ENCODE measurements around the gene ADAMTS12. TPM values are rescaled to one million over a fixed set of nuclear protein-coding genes. Genes with fewer than 3 reads are reported as not detected.

The ADAMTS12 gene
- total RNA-seq, 1 donor: 6.9 TPM

DNA sequence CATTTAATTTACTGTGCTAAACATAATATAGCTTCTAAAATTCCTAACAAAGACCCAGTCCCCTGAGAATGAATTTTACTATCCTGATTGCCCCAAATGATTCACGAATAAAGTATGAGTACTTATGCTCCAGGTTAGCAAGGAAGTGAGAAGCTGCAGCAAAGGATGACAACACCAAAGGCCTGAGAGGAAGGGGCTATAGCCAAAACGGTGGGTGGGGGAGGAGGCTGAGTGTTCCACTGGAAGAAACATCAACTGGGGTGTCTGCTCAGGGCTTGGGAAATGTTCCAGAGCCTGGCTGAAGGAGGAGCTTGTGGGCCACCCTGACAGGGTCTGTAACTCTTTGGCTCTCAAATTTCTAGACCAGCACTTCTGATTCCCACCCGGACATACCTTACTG lies 157.3 kb downstream of the ADAMTS12 start:
- H3K27ac ChIP-seq (ENCODE audit: low read depth, low read length): peak overlapping the region; percentile 5
- H3K4me3 ChIP-seq (ENCODE audit: insufficient read depth, low read length): no peak overlapping the region
- no peaks in the 10 kb centered on the region for H3K9me3 ChIP-seq (ENCODE audit: low read depth, low read length)
- peaks cover 3% of the 10 kb centered on the region for H3K79me2 ChIP-seq (ENCODE audit: insufficient read depth, low read length)
- no peaks in the 10 kb centered on the region for H3K27me3 ChIP-seq (ENCODE audit: insufficient read depth, low read length)
- DNase-seq (ENCODE audit: insufficient read length, low spot score, missing footprints): no peak
- no peaks in the 10 kb centered on the region for H3K36me3 ChIP-seq (ENCODE audit: insufficient read depth, low read length)
- no peak overlapping the region for H2AFZ ChIP-seq (ENCODE audit: low read length)
- peaks cover 27% of the 10 kb centered on the region for H3K4me1 ChIP-seq (ENCODE audit: insufficient read depth, low read length)
- H3K4me2 ChIP-seq (ENCODE audit: insufficient read depth, low read length): peak overlapping the region; percentile 18
- H4K20me1 ChIP-seq (ENCODE audit: insufficient read depth, low read length): no peaks in the 10 kb centered on the region
- TF ChIP-seq, protein P1, sequence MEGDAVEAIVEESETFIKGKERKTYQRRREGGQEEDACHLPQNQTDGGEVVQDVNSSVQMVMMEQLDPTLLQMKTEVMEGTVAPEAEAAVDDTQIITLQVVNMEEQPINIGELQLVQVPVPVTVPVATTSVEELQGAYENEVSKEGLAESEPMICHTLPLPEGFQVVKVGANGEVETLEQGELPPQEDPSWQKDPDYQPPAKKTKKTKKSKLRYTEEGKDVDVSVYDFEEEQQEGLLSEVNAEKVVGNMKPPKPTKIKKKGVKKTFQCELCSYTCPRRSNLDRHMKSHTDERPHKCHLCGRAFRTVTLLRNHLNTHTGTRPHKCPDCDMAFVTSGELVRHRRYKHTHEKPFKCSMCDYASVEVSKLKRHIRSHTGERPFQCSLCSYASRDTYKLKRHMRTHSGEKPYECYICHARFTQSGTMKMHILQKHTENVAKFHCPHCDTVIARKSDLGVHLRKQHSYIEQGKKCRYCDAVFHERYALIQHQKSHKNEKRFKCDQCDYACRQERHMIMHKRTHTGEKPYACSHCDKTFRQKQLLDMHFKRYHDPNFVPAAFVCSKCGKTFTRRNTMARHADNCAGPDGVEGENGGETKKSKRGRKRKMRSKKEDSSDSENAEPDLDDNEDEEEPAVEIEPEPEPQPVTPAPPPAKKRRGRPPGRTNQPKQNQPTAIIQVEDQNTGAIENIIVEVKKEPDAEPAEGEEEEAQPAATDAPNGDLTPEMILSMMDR (IDR thresholded peaks at IDR 0.05; ENCODE audit: extremely low read depth, low read depth, low read length): no peak

DNA sequence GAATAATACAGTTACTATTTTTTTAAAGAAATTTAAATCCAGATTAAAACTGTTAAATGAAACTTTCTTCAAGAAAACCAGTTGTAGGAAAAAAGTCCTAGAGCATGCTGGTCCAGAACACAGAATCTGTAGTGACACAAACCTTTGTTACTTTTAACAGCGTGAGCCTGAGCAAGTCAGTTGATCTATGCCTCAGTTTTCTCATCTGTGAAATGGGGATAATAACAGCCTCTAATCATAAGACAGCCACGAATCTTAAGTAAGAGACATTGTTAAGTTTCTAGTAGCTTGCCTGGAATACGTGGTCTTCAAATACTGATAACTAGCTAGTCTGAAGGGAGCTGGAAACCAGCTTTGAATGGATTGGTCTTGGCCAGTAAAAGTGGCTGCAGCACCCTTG lies 158.6 kb downstream of the ADAMTS12 start:
- DNase-seq (ENCODE audit: insufficient read length, low spot score, missing footprints): no peak
- H3K79me2 ChIP-seq (ENCODE audit: insufficient read depth, low read length): peaks cover 3% of the 10 kb centered on the region
- no peak overlapping the region for H3K4me2 ChIP-seq (ENCODE audit: insufficient read depth, low read length)
- H2AFZ ChIP-seq (ENCODE audit: low read length): no peak overlapping the region
- TF ChIP-seq, protein P1 (IDR thresholded peaks at IDR 0.05; ENCODE audit: extremely low read depth, low read depth, low read length): no peak
- peaks cover 28% of the 10 kb centered on the region for H3K4me1 ChIP-seq (ENCODE audit: insufficient read depth, low read length)
- H3K4me3 ChIP-seq (ENCODE audit: insufficient read depth, low read length): no peak overlapping the region
- no peaks in the 10 kb centered on the region for H3K27me3 ChIP-seq (ENCODE audit: insufficient read depth, low read length)
- H3K27ac ChIP-seq (ENCODE audit: low read depth, low read length): no peak overlapping the region
- peaks cover 4% of the 10 kb centered on the region for H4K20me1 ChIP-seq (ENCODE audit: insufficient read depth, low read length)
- no peaks in the 10 kb centered on the region for H3K36me3 ChIP-seq (ENCODE audit: insufficient read depth, low read length)
- H3K9me3 ChIP-seq (ENCODE audit: low read depth, low read length): no peaks in the 10 kb centered on the region

DNA sequence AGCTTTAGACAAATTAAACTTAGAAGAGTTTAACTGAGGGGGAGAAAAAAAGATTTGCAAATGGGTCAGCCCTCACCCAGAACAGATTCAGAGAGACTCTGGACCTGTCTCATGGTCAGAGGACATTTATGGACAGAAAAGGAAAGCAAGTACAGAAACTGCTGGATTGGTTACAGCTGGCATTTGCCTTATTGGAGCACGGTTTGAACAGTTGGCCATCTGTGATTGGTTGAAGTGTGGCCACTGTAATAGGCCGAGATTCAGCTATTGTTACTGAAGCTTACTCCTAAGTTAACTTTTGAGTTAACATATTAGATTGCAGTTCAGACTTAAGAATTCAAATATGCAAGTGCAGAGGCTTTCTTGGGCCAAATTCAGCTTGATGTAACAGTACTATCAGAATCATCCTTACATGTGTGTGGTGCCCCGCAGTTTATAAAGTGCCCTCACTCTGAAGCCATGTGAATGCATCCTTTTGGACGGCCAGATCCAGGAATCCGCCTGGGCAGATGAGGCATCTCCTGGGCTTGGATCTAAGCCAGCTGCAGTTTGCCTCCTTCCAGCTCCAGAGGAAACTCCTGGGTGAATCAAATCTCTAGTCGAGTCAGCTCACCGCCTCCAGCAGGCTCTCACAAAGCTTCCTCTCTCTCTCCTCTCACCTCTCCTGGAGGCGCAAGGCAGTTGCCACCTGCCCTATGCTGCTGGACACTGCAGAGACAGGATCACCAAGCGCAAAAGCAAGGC lies 165.2 kb downstream of the ADAMTS12 start:
- no peak overlapping the region for H3K4me3 ChIP-seq (ENCODE audit: insufficient read depth, low read length)
- no peak overlapping the region for H3K4me2 ChIP-seq (ENCODE audit: insufficient read depth, low read length)
- H3K4me1 ChIP-seq (ENCODE audit: insufficient read depth, low read length): peaks cover 27% of the 10 kb centered on the region
- TF ChIP-seq, protein P1 (IDR thresholded peaks at IDR 0.05; ENCODE audit: extremely low read depth, low read depth, low read length): no peak
- no peaks in the 10 kb centered on the region for H3K9me3 ChIP-seq (ENCODE audit: low read depth, low read length)
- H3K36me3 ChIP-seq (ENCODE audit: insufficient read depth, low read length): no peaks in the 10 kb centered on the region
- H2AFZ ChIP-seq (ENCODE audit: low read length): no peak overlapping the region
- peak overlapping the region; percentile 65 for H3K27ac ChIP-seq (ENCODE audit: low read depth, low read length)
- H4K20me1 ChIP-seq (ENCODE audit: insufficient read depth, low read length): peaks cover 4% of the 10 kb centered on the region
- H3K79me2 ChIP-seq (ENCODE audit: insufficient read depth, low read length): no peaks in the 10 kb centered on the region
- DNase-seq (ENCODE audit: insufficient read length, low spot score, missing footprints): peak; percentile 79
- no peaks in the 10 kb centered on the region for H3K27me3 ChIP-seq (ENCODE audit: insufficient read depth, low read length)

DNA sequence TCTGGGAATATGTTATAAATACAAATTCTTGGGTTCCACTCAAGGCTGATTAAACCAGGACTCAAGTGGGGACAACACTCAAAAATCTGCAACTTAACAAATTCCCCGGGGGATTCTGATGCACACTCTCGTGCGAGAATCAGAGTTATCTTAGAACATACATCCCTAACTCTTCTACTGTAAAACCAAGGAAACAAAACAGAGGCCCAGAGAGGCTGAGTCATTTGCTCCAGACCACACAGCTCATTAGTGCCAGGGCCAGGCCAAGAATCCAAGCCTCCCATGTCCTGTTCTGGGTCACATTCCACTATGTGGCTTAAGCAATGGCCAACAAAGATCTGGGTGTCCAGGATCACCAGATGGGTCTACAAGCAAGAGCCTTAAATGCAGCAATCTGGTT lies 166.0 kb downstream of the ADAMTS12 start:
- H3K27ac ChIP-seq (ENCODE audit: low read depth, low read length): peak overlapping the region; percentile 65
- TF ChIP-seq, protein P1 (IDR thresholded peaks at IDR 0.05; ENCODE audit: extremely low read depth, low read depth, low read length): no peak
- H2AFZ ChIP-seq (ENCODE audit: low read length): no peak overlapping the region
- H3K4me1 ChIP-seq (ENCODE audit: insufficient read depth, low read length): peaks cover 33% of the 10 kb centered on the region
- no peaks in the 10 kb centered on the region for H3K9me3 ChIP-seq (ENCODE audit: low read depth, low read length)
- H3K27me3 ChIP-seq (ENCODE audit: insufficient read depth, low read length): no peaks in the 10 kb centered on the region
- H3K36me3 ChIP-seq (ENCODE audit: insufficient read depth, low read length): no peaks in the 10 kb centered on the region
- H3K79me2 ChIP-seq (ENCODE audit: insufficient read depth, low read length): no peaks in the 10 kb centered on the region
- H4K20me1 ChIP-seq (ENCODE audit: insufficient read depth, low read length): peaks cover 4% of the 10 kb centered on the region
- H3K4me2 ChIP-seq (ENCODE audit: insufficient read depth, low read length): no peak overlapping the region
- no peak overlapping the region for H3K4me3 ChIP-seq (ENCODE audit: insufficient read depth, low read length)
- DNase-seq (ENCODE audit: insufficient read length, low spot score, missing footprints): peak; percentile 81
